HCT116 (cell line): ENCODE data around the gene RAB1A. TPM values are rescaled to one million over a fixed set of nuclear protein-coding genes. Genes with fewer than 3 reads are reported as not detected.
A peak's percentile ranks its signal among the peaks of the same experiment; 100 is the strongest.
"Not testable (repeated sequence)": the region's sequence is repeated elsewhere in the genome, so short reads cannot be mapped to it uniquely, and the experiment has no call there.

Source experiments
- ATAC-seq: fragments of 200-7000 bp; cut with Tn5 transposase; 2 replicates; pipeline ENCODE4 v1.9.1; 2020; ENCODE audit warnings: mild to moderate bottlenecking, moderate library complexity
- BruUV-seq: library from RNA; stranded (reverse); fragments of 400-500 nt; replicated peaks from 2 replicates; lab custom pipeline; 2021; lab: Mats Ljungman, UMichigan
- CTCF ChIA-PET: fragments of 300-600 bp; sonication (Branson Sonifier 250); formaldehyde crosslinking; loops from one replicate; lab custom pipeline; 2021; ENCODE audit warnings: antibody characterized with exemption; lab: Charles Lee
- POLR2A ChIA-PET: fragments of 300-600, 350-600 bp; sonication (Branson Sonifier 250); formaldehyde crosslinking; loops from one replicate; lab custom pipeline; 2021; ENCODE audit warnings: antibody characterized with exemption; lab: Charles Lee
- RAD21 ChIA-PET, 2 experiments: fragments of 300-600 bp; sonication (Branson Sonifier 250); formaldehyde crosslinking; loops; one replicate each; lab custom pipeline; 2023; ENCODE audit warnings: low total read pairs in 2 of 2; ENCODE audit not compliant: uncharacterized antibody in 2 of 2, unreplicated experiment in 2 of 2, low non-redundant PET in 1 of 2; lab: Charles Lee
- DNase-seq: peaks from one replicate; pipeline ENCODE4 v3.0.0-alpha.2; 2010; ENCODE audit warnings: low read depth, low spot score
- H2AFZ ChIP-seq: fragments of 200-600 bp; shearing (Covaris generic), sonication (generic); 2 replicates; pipeline ENCODE4 v1.6.1; 2017; ENCODE audit warnings: low read depth, mixed run types, mixed read lengths, antibody characterized with exemption, low read length; ENCODE audit not compliant: poor library complexity, severe bottlenecking
- H3K27ac ChIP-seq: 2 replicates; pipeline ENCODE4 v1.5.1; 2012; ENCODE audit warnings: low read depth, low read length
- H3K27me3 ChIP-seq: fragments of 200-600 bp; sonication (generic); 2 replicates; pipeline ENCODE4 v1.6.1; 2016; ENCODE audit warnings: mixed run types, low read length, mixed read lengths; ENCODE audit not compliant: insufficient read depth
- H3K36me3 ChIP-seq, 2 experiments: fragments of 200-500 bp in 1 of 2; fragments of 200-600 bp in 1 of 2; sonication (Bioruptor generic) in 1 of 2; sonication (generic) in 1 of 2; 2 replicates each; pipeline versions ENCODE4 v1.5.1 to v1.6.1; 2014 to 2016; ENCODE audit warnings: low read length in 2 of 2, inconsistent platforms in 1 of 2, mixed read lengths in 1 of 2, mixed run types in 1 of 2; ENCODE audit not compliant: insufficient read depth in 2 of 2, control insufficient read depth in 1 of 2
- H3K4me1 ChIP-seq, 2 experiments: fragments of 200-600 bp in 1 of 2; sonication (generic) in 1 of 2; 2 replicates each; pipeline versions ENCODE4 v1.5.1 to v1.6.1; 2012 to 2017; ENCODE audit warnings: low read length in 2 of 2, inconsistent platforms in 1 of 2, mild to moderate bottlenecking in 1 of 2, mixed read lengths in 1 of 2, mixed run types in 1 of 2, moderate library complexity in 1 of 2; ENCODE audit not compliant: insufficient read depth in 2 of 2, control insufficient read depth in 1 of 2
- H3K4me2 ChIP-seq: fragments of 200-600 bp; sonication (generic); 2 replicates; pipeline ENCODE4 v1.6.1; 2017; ENCODE audit warnings: mixed run types, low read length, mixed read lengths
- H3K4me3 ChIP-seq, 2 experiments: fragments of 200-600 bp in 1 of 2; sonication (generic) in 1 of 2; replicated peaks in 1 of 2; 2 replicates each; pipeline ENCODE4 v1.5.1; 2011 to 2016; ENCODE audit warnings: low read length in 2 of 2, control low read depth in 1 of 2, low read depth in 1 of 2, mild to moderate bottlenecking in 1 of 2, mixed read lengths in 1 of 2, mixed run types in 1 of 2
- H3K79me2 ChIP-seq: fragments of 200-600 bp; sonication (generic); 2 replicates; pipeline ENCODE4 v1.6.1; 2017; ENCODE audit warnings: mild to moderate bottlenecking, mixed run types, low read length, moderate library complexity, mixed read lengths; ENCODE audit not compliant: insufficient read depth
- H3K9ac ChIP-seq: fragments of 200-600 bp; sonication (generic); 2 replicates; pipeline ENCODE4 v1.6.1; 2016; ENCODE audit warnings: low read length, mixed read lengths
- H3K9me2 ChIP-seq: fragments of 200-600 bp; sonication (generic), shearing (Covaris generic); 2 replicates; pipeline ENCODE4 v1.6.1; 2017; ENCODE audit warnings: mixed run types, mild to moderate bottlenecking, moderate library complexity; ENCODE audit not compliant: insufficient read depth
- H3K9me3 ChIP-seq, 2 experiments: fragments of 200-500 bp in 1 of 2; fragments of 200-600 bp in 1 of 2; sonication (Bioruptor generic) in 1 of 2; sonication (generic) in 1 of 2; 2 replicates each; pipeline ENCODE4 v1.6.1; 2014 to 2017; ENCODE audit warnings: low read length in 2 of 2, mixed read lengths in 2 of 2, inconsistent platforms in 1 of 2, low read depth in 1 of 2, mild to moderate bottlenecking in 1 of 2, mixed run types in 1 of 2, moderate library complexity in 1 of 2; ENCODE audit not compliant: control insufficient read depth in 1 of 2, insufficient read depth in 1 of 2
- H4K20me1 ChIP-seq: fragments of 200-600 bp; sonication (generic), shearing (Covaris generic); 2 replicates; pipeline ENCODE4 v1.6.1; 2017; ENCODE audit warnings: mixed run types, mild to moderate bottlenecking, moderate library complexity; ENCODE audit not compliant: insufficient read depth
- FOSL1 ChIP-seq: IDR thresholded peaks from 2 replicates; pipeline ENCODE4 v1.6.1; 2012; ENCODE audit warnings: low read depth
- SP1 ChIP-seq: IDR thresholded peaks from 2 replicates; pipeline ENCODE4 v1.6.1; 2012; ENCODE audit warnings: low read depth
- intact Hi-C: fragments of 100-400 bp; cut with micrococcal nuclease; formaldehyde crosslinking; loops from 2 replicates; pipeline ENCODE4 v1.10.0; 2022
- total RNA-seq: library from RNA; stranded (reverse); gene quantifications from one replicate; pipeline ENCODE4 v1.2.1, GENCODE V29; 2021; ENCODE audit not compliant: unreplicated experiment

The RAB1A gene
- total RNA-seq, 1 experiment from 2014 or later: 131 TPM

GRCh38 chr2:65174031-65174430, 44.1 kb upstream of the RAB1A start:
- H3K9me2 ChIP-seq, ATAC-seq, H3K36me3 ChIP-seq, DNase-seq, H3K79me2 ChIP-seq, H2AFZ ChIP-seq, BruUV-seq, CTCF ChIA-PET, H3K27me3 ChIP-seq, H3K27ac ChIP-seq, H4K20me1 ChIP-seq, H3K9ac ChIP-seq, H3K9me3 ChIP-seq, RAD21 ChIA-PET, POLR2A ChIA-PET, H3K4me3 ChIP-seq: not testable (repeated sequence)
- 0 out of 2 replicates have a peak, but pooled peaks have one; percentile 16 for TF ChIP-seq FOSL1
- Histone ChIP-seq H3K4me2 (peak overlapping the region; percentile 50; the same call in 1 of the 2 replicates), H3K4me1 (peaks cover 2 to 17% of the 10 kb centered on the region in 2 experiments; a peak in 3 of 4 replicates)
- intact Hi-C loops: loop anchor here (10.0 kb wide), 1 partner anchor 401 kb away; no protein-coding TSS in a partner anchor

GRCh38 chr2:65172994-65173790, 43.3 kb upstream of the RAB1A start:
- H4K20me1 ChIP-seq: no peaks in the 10 kb centered on the region
- H3K36me3 ChIP-seq: no peaks in the 10 kb centered on the region
- RAD21 ChIA-PET: no interaction called here
- no peaks in the 10 kb centered on the region for H3K9me3 ChIP-seq
- H2AFZ ChIP-seq: no peak overlapping the region
- no peaks in the 10 kb centered on the region for H3K79me2 ChIP-seq
- intact Hi-C loops: loop anchor here (10.0 kb wide), 1 partner anchor 402 kb away; no protein-coding TSS in a partner anchor
- CTCF ChIA-PET: no interaction called here
- TF ChIP-seq SP1: no peak
- TF ChIP-seq FOSL1: no peak
- no peaks in the 10 kb centered on the region for H3K27me3 ChIP-seq
- no peak overlapping the region for H3K4me3 ChIP-seq
- DNase-seq: no peak
- peaks cover 2 to 17% of the 10 kb centered on the region in 2 experiments; a peak in 3 of 4 replicates for H3K4me1 ChIP-seq
- BruUV-seq: no TSS peak
- no peak overlapping the region for H3K9ac ChIP-seq
- no peak overlapping the region for H3K4me2 ChIP-seq
- no peaks in the 10 kb centered on the region for H3K9me2 ChIP-seq
- POLR2A ChIA-PET: no interaction called here
- H3K27ac ChIP-seq: no peak overlapping the region
- no peak for ATAC-seq

GRCh38 chr2:65170611-65171477, 40.9 kb upstream of the RAB1A start:
- POLR2A ChIA-PET, H3K79me2 ChIP-seq, ATAC-seq, H3K4me2 ChIP-seq, RAD21 ChIA-PET, H3K9ac ChIP-seq, H4K20me1 ChIP-seq, H3K4me3 ChIP-seq, DNase-seq, H3K9me2 ChIP-seq, H3K36me3 ChIP-seq, H3K27me3 ChIP-seq, H3K9me3 ChIP-seq, BruUV-seq, H2AFZ ChIP-seq, H3K27ac ChIP-seq: not testable (repeated sequence)
- CTCF ChIA-PET: interaction anchor here (1.6 to 3.1 kb wide), 2 partner anchors 57 to 106 kb away, joined by 3 to 19 read pairs; partner anchors contain the start of gene ACTR2
- intact Hi-C loops: loop anchor here (10.0 kb wide), 1 partner anchor 404 kb away; no protein-coding TSS in a partner anchor
- H3K4me1 ChIP-seq: peaks cover 2 to 11% of the 10 kb centered on the region in 2 experiments; a peak in 3 of 4 replicates
